Calu3 (cell line): Measurements from ENCODE around the gene EXOC2. TPM values are rescaled to one million over a fixed set of nuclear protein-coding genes. Genes with fewer than 3 reads are reported as not detected.

Experiments used
- BruUV-seq: library from RNA; stranded (reverse); fragments of 400-500 nt; replicated peaks from 2 replicates; lab custom pipeline; 2021; lab: Mats Ljungman, UMichigan
- CTCF ChIA-PET: fragments of 300-600 bp; sonication (Branson Sonifier 250); formaldehyde crosslinking; loops from one replicate; lab custom pipeline; 2022; ENCODE audit warnings: antibody characterized with exemption; lab: Charles Lee
- DNase-seq: peaks from one replicate; pipeline ENCODE4 v3.0.0; 2022
- H3K27ac Mint-ChIP-seq: one replicate; pipeline ENCODE4 v1.8.0; 2022; ENCODE audit warnings: mixed read lengths; ENCODE audit not compliant: unreplicated experiment
- H3K27me3 Mint-ChIP-seq: one replicate; pipeline ENCODE4 v1.8.0; 2022; ENCODE audit warnings: mixed read lengths; ENCODE audit not compliant: unreplicated experiment
- H3K36me3 Mint-ChIP-seq: one replicate; pipeline ENCODE4 v1.8.0; 2022; ENCODE audit warnings: mild to moderate bottlenecking, moderate library complexity, mixed read lengths; ENCODE audit not compliant: insufficient read depth, unreplicated experiment
- H3K4me1 Mint-ChIP-seq: one replicate; pipeline ENCODE4 v1.8.0; 2022; ENCODE audit warnings: mild to moderate bottlenecking, low read depth, mixed read lengths; ENCODE audit not compliant: unreplicated experiment
- H3K4me3 Mint-ChIP-seq: one replicate; pipeline ENCODE4 v1.8.0; 2022; ENCODE audit warnings: mild to moderate bottlenecking, low read depth, moderate library complexity, mixed read lengths; ENCODE audit not compliant: unreplicated experiment
- H3K9me3 Mint-ChIP-seq: one replicate; pipeline ENCODE4 v1.8.0; 2022; ENCODE audit warnings: low read depth, mixed read lengths; ENCODE audit not compliant: unreplicated experiment
- intact Hi-C: fragments of 100-400 bp; cut with micrococcal nuclease; formaldehyde crosslinking; loops from one replicate; pipeline ENCODE4 v1.10.0; 2022; ENCODE audit not compliant: unreplicated experiment
- total RNA-seq: library from RNA; stranded (reverse); gene quantifications from 2 replicates; pipeline ENCODE4 v1.2.3, GENCODE V29; 2022
- TF ChIP-seq, protein P1 (sequence below): fragments of 200-600 bp; IDR thresholded peaks from one replicate; pipeline ENCODE4 v1.8.0; 2022; ENCODE audit warnings: antibody characterized with exemption; ENCODE audit not compliant: unreplicated experiment

Gene EXOC2
- total RNA-seq, 1 experiment from 2014 or later = 13.2 TPM

DNA sequence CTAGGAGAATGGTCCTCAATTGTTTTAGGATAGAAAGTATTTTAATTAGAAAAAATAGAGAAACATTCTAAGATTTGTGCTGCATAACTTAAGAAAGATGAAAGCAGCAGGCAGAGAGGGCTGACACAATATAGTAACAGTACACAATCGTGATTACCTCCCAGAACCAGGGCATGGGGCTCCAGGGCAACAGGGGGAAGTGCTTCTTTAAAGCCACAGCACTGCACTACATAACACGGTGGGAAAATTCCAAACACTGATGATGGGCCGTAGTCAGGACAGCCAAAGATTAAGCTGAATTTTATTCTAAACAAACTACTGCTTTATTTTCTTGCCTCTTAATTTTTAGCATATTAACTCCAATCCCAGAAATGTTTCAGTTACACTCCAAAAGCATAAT, 14.4 kb downstream of the EXOC2 start:
- Mint-ChIP-seq H3K9me3 (no peaks in the 10 kb centered on the region), H3K36me3 (no peaks in the 10 kb centered on the region), H3K27ac (no peak overlapping the region), H3K27me3 (no peaks in the 10 kb centered on the region), H3K4me1 (peaks cover 14% of the 10 kb centered on the region), H3K4me3 (no peak overlapping the region)
- no TSS peak for BruUV-seq
- TF ChIP-seq, protein P1, sequence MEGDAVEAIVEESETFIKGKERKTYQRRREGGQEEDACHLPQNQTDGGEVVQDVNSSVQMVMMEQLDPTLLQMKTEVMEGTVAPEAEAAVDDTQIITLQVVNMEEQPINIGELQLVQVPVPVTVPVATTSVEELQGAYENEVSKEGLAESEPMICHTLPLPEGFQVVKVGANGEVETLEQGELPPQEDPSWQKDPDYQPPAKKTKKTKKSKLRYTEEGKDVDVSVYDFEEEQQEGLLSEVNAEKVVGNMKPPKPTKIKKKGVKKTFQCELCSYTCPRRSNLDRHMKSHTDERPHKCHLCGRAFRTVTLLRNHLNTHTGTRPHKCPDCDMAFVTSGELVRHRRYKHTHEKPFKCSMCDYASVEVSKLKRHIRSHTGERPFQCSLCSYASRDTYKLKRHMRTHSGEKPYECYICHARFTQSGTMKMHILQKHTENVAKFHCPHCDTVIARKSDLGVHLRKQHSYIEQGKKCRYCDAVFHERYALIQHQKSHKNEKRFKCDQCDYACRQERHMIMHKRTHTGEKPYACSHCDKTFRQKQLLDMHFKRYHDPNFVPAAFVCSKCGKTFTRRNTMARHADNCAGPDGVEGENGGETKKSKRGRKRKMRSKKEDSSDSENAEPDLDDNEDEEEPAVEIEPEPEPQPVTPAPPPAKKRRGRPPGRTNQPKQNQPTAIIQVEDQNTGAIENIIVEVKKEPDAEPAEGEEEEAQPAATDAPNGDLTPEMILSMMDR = no peak
- CTCF ChIA-PET = no interaction called here
- no peak for DNase-seq
- intact Hi-C loops = no loop called here

GRCh38 chr6:677919-678318, 15.0 kb downstream of the EXOC2 start:
- no peaks in the 10 kb centered on the region for H3K36me3 Mint-ChIP-seq
- TF ChIP-seq, protein P1 = no peak
- no peak for DNase-seq
- intact Hi-C loops = no loop called here
- BruUV-seq = no TSS peak
- H3K4me3 Mint-ChIP-seq = no peak overlapping the region
- H3K9me3 Mint-ChIP-seq = no peaks in the 10 kb centered on the region
- H3K27me3 Mint-ChIP-seq = no peaks in the 10 kb centered on the region
- no peak overlapping the region for H3K27ac Mint-ChIP-seq
- CTCF ChIA-PET = no interaction called here
- H3K4me1 Mint-ChIP-seq = peaks cover 12% of the 10 kb centered on the region

DNA sequence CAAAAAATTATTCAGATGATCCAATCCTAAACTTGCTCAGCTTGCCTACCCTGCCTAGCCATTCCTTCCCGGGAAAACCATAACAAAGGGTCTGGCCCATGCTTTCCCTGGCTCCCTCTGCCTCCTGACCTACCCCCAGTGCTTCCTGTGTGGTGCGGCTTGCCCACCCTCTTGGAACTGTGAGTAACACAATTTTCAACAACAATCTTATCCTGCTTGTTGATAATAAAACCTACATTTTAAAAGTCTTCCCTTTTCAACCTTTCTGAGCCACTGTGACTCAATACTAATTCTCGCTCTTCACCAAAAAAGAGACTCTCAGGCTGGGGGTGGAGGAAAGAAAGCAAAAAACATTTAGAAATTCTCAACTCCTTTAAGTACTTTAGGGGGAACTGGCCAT, 18.0 kb downstream of the EXOC2 start:
- intact Hi-C loops = no loop called here
- CTCF ChIA-PET = no interaction called here
- Mint-ChIP-seq H3K27ac (no peak overlapping the region), H3K9me3 (no peaks in the 10 kb centered on the region), H3K27me3 (no peaks in the 10 kb centered on the region), H3K4me3 (no peak overlapping the region), H3K36me3 (no peaks in the 10 kb centered on the region), H3K4me1 (no peaks in the 10 kb centered on the region)
- no peak for DNase-seq
- TF ChIP-seq, protein P1 = no peak
- no TSS peak for BruUV-seq

DNA sequence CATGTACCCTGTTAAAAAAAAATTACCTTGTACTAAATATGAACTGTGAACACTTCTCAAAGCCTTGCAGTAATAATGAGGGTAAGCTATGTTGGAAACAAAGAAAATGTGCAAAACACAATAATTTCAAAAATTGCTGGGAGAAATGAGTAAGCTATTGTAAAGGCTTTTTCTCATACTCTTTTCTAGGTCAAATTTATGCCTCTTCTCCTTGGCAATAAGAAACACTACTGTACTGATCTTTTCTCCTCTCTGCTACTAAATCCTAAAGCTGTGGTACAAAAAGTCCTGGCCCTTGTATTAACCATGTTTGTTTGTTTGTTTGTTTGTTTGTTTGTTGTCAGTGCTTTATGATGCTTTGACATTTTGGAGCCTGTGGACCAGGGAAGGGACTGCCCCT, 18.5 kb downstream of the EXOC2 start:
- no peaks in the 10 kb centered on the region for H3K36me3 Mint-ChIP-seq
- CTCF ChIA-PET = no interaction called here
- H3K4me1 Mint-ChIP-seq = no peaks in the 10 kb centered on the region
- BruUV-seq = no TSS peak
- no peak for DNase-seq
- no peak overlapping the region for H3K4me3 Mint-ChIP-seq
- H3K27me3 Mint-ChIP-seq = no peaks in the 10 kb centered on the region
- no peaks in the 10 kb centered on the region for H3K9me3 Mint-ChIP-seq
- intact Hi-C loops = no loop called here
- TF ChIP-seq, protein P1 = no peak
- H3K27ac Mint-ChIP-seq = no peak overlapping the region
